HEK293T (cell line): Measurements from ENCODE around the gene TMED10.

Experiments
- BHLHE40 ChIP-seq: fragments of 450-650 bp; IDR thresholded peaks from 2 replicates; pipeline ENCODE4 v1.6.1; 2016; ENCODE audit warnings: mild to moderate bottlenecking, moderate library complexity, borderline replicate concordance
- ELF4 ChIP-seq: fragments of 450-650 bp; IDR thresholded peaks from 2 replicates; pipeline ENCODE4 v1.6.1; 2017; ENCODE audit warnings: antibody characterized with exemption
- FOXA1 ChIP-seq: fragments of 450-650 bp; IDR thresholded peaks from 2 replicates; pipeline ENCODE4 v1.6.1; 2016; ENCODE audit warnings: mild to moderate bottlenecking
- FOXK2 ChIP-seq: fragments of 450-650 bp; IDR thresholded peaks from 2 replicates; pipeline ENCODE4 v1.6.1; 2016; ENCODE audit warnings: mild to moderate bottlenecking
- FOXM1 ChIP-seq: fragments of 450-650 bp; IDR thresholded peaks from 2 replicates; pipeline ENCODE4 v1.6.1; 2017; ENCODE audit warnings: mild to moderate bottlenecking, borderline replicate concordance
- HDGF ChIP-seq: fragments of 450-650 bp; IDR thresholded peaks from 2 replicates; pipeline ENCODE4 v1.6.1; 2017; ENCODE audit warnings: antibody characterized with exemption, borderline replicate concordance
- SP1 ChIP-seq: fragments of 450-650 bp; IDR thresholded peaks from 2 replicates; pipeline ENCODE4 v1.6.1; 2017
- SUZ12 ChIP-seq: fragments of 450-650 bp; IDR thresholded peaks from 2 replicates; pipeline ENCODE4 v1.6.1; 2016; ENCODE audit warnings: mild to moderate bottlenecking
- TF ChIP-seq, protein P1 (sequence below): fragments of 450-650 bp; IDR thresholded peaks from 2 replicates; pipeline ENCODE4 v1.6.1; 2016

DNA sequence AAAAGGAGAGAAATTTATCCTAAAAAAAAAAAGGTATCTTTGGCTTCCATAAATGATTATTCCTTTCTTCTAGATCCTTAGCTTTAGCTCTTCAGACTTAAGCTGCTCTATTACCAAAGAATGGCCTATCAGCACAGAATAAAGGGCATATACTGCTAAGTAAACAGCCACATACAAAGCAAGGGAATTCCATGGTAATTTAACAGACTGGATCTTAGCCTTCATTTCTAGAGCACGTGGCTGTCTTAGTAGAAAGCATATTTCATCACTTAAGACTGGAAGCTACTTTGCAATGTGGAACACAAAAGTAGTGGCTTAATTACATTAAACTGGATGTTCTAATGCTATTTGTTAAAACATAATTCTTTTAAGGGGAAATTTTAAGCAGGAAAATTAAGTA, 23.1 kb downstream of the TMED10 start:
- TF ChIP-seq ELF4 = no peak
- no peak for TF ChIP-seq BHLHE40
- no peak for TF ChIP-seq FOXM1
- TF ChIP-seq, protein P1, sequence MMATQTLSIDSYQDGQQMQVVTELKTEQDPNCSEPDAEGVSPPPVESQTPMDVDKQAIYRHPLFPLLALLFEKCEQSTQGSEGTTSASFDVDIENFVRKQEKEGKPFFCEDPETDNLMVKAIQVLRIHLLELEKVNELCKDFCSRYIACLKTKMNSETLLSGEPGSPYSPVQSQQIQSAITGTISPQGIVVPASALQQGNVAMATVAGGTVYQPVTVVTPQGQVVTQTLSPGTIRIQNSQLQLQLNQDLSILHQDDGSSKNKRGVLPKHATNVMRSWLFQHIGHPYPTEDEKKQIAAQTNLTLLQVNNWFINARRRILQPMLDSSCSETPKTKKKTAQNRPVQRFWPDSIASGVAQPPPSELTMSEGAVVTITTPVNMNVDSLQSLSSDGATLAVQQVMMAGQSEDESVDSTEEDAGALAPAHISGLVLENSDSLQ = no peak
- TF ChIP-seq HDGF = no peak
- no peak for TF ChIP-seq SUZ12
- no peak for TF ChIP-seq SP1
- TF ChIP-seq FOXA1 = no peak
- no peak for TF ChIP-seq FOXK2
